ENCODE measurements around the gene GZMB.
A peak's percentile ranks its signal among the peaks of the same experiment; 100 is the strongest.
"Not testable (repeated sequence)": the region's sequence is repeated elsewhere in the genome, so short reads cannot be mapped to it uniquely, and the experiment has no call there.

The GZMB gene

GRCh38 chr14:24634158-24634557 lies at the start of gene GZMB:
GZMB (minus strand) TSS chr14:24634190; CDS start chr14:24634160, 30 bp downstream.
- DNase-seq = peak; percentile 22 to 32

GRCh38 chr14:24681056-24681455 lies 47.1 kb upstream of the GZMB start:
- no peak for DNase-seq

GRCh38 chr14:24680516-24680915 lies 46.5 kb upstream of the GZMB start:
- no peak for DNase-seq

GRCh38 chr14:24679248-24679961 lies 45.4 kb upstream of the GZMB start:
- DNase-seq = no peak

- DNase-seq = peak; percentile 68 to 72
Measured at GRCh38 chr14:24678801-24679247, 44.8 kb upstream of the GZMB start.

GRCh38 chr14:24677956-24678355 lies 44.0 kb upstream of the GZMB start:
- DNase-seq = no peak

GRCh38 chr14:24674204-24674970 lies 40.4 kb upstream of the GZMB start:
- peak; percentile 15 to 17 for DNase-seq

- peak; percentile 57 to 62 for DNase-seq
Measured at GRCh38 chr14:24673534-24674203, 39.7 kb upstream of the GZMB start.

GRCh38 chr14:24673059-24673458 lies 39.1 kb upstream of the GZMB start:
- DNase-seq = no peak

- DNase-seq = no peak
Measured at GRCh38 chr14:24670594-24670993, 36.6 kb upstream of the GZMB start.

GRCh38 chr14:24669651-24670050 lies 35.7 kb upstream of the GZMB start:
- no peak for DNase-seq

GRCh38 chr14:24665440-24665991 lies 31.5 kb upstream of the GZMB start:
- DNase-seq = no peak

GRCh38 chr14:24664366-24664765 lies 30.4 kb upstream of the GZMB start:
- no peak for DNase-seq

GRCh38 chr14:24662753-24663152 lies 28.8 kb upstream of the GZMB start:
- DNase-seq = no peak

- no peak for DNase-seq
Measured at GRCh38 chr14:24659916-24660570, 26.1 kb upstream of the GZMB start.

GRCh38 chr14:24648361-24648760 lies 14.4 kb upstream of the GZMB start:
- DNase-seq = not testable (repeated sequence)

GRCh38 chr14:24639905-24640304 lies 5.9 kb upstream of the GZMB start:
- no peak for DNase-seq

- DNase-seq = no peak
Measured at GRCh38 chr14:24639270-24639669, 5.3 kb upstream of the GZMB start.

GRCh38 chr14:24633353-24633752 lies 637 bp downstream of the GZMB start:
- no peak for DNase-seq

- DNase-seq = no peak
Measured at GRCh38 chr14:24632761-24633160, 1.2 kb downstream of the GZMB start.

GRCh38 chr14:24632336-24632735 lies 1.7 kb downstream of the GZMB start:
- DNase-seq = no peak

- no peak for DNase-seq
Measured at GRCh38 chr14:24631749-24632335, 2.1 kb downstream of the GZMB start.

Measured in activated CD4-positive, alpha-beta T cell treated with anti-CD3 and anti-CD28 coated beads, Interleukin-2, amount 50 U/mL, for 4 hours (primary cell).